GM12872 (cell line): ENCODE measurements around the gene SLC2A13.

Experiments
- CTCF ChIP-seq: IDR thresholded peaks from 3 replicates; pipeline ENCODE4 v1.5.1; 2011; ENCODE audit warnings: low read depth, mild to moderate bottlenecking, low read length, moderate library complexity; ENCODE audit not compliant: insufficient read depth

SLC2A13 gene

GRCh38 chr12:40086471-40086870, 19.4 kb downstream of the SLC2A13 start:
- no peak for TF ChIP-seq CTCF

DNA sequence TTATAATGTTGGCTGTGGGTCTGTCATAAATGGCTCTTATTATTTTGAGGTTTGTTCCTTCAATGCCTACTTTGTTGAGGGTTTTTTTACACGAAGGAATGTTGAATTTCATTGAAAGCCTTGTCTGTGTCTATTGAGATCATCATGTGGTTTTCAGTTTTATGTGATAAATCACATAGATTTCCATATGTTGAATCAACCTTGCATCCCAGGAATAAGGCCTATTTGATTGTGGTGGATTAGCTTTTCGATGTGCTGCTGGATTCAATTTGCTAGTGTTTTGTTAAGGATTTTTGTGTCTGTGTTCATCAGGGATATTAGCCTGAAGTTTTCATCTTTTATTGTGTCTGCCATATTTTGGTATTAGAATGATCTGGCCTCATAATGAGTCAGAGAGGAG, 27.6 kb downstream of the SLC2A13 start:
- TF ChIP-seq CTCF, result no peak

DNA sequence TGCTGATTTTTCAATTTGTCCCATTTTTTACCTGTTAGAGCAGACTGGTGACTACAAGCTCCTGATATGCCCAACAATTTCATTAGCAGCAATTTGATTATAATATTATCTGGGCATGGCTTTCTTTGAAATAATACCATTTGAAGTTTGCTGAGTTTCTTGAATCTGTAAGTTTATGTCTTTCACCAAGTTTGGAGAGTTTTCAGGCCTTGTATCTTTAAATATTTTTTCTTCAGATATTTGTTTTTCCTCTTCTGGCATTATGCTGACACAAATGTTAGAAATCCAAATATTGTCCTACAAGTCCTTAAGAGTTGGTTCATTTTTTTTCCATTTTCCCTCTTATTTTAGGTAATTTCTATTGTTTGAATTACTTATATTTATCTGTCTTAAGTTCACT, 30.4 kb downstream of the SLC2A13 start:
- TF ChIP-seq CTCF, result no peak

DNA sequence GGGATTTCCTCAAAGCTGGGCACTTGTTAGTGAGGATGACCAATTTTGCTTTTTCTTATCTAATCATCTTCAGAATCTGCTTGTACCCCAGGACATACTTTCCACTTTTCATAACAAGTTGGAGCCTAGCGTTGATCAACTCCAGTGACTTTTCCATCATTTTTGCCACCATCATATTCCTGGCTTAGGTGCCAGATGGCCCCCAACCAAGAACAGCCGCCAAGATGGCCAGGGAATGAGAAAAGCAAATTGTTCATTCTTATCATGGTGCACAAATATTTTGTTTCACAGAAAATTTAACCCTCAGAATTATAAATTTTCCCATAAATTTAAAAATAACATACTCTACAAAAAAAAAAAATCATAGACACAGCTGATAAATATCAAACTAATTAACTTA, 37.5 kb downstream of the SLC2A13 start:
- no peak for TF ChIP-seq CTCF

DNA sequence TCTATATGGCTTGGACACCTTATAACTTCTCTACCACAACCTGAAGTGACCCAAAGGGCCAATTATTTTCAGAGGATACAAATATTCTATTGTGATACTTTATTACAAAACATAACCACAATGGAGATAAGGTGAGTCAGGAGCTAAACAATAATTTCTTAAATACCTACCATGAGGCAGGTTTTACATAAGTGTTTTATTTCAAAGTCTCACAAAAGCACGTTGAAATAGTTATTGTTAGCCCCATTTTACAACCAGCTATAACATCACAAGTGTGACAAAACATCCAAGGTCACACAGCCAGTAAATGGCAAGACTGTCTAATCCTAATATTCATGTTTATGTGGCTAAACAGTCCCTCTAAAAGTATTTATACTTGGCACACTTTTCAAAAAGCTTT, 40.2 kb downstream of the SLC2A13 start:
- no peak for TF ChIP-seq CTCF

DNA sequence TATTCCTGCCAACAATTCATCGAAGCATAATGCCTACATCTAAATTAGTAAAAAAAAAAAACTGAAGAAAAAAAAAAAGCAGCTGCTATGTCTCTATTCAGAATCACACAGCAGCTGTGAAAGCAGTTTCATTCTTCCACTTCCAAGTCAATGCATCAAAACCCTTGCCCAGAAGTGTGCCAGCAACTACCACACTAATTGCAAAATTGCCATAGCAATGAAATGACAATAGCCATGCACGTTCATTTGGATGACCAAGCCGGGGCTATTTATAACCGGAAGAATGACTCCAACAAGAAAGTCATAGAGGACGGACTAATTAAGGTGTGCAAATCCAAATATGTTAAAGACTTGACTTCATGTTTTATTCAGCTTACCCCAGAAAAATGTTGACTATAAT, 42.5 kb downstream of the SLC2A13 start:
- TF ChIP-seq CTCF, result no peak

- TF ChIP-seq CTCF, result no peak
Measured at GRCh38 chr12:40058721-40059190, 47.1 kb downstream of the SLC2A13 start.

DNA sequence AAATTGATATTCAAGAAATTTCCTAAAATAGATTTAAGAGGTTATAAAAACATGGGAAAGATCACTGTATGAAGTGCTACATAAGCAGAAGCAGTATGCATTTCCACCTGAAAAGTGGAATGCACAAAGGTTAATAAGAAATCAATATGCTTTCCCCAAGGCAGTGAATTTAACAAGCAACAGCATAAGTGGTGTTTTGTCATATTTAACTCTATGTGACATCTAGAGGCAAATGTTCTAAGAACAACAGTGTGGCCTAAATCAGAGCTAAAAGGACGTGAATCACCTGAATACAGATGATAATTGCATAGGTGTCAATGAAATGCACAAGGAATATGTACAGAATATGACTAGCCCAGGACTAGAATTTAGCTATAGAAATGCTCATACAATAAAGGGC, 49.5 kb downstream of the SLC2A13 start:
- TF ChIP-seq CTCF, result no peak
